ENCODE measurements around the gene ATF5. TPM values are rescaled to one million over a fixed set of nuclear protein-coding genes. Genes with fewer than 3 reads are reported as not detected.

ATF5 gene
- total and polyA plus RNA-seq, 4 donors = 11.6 to 43.3 (median 18.9) TPM

GRCh38 chr19:49925486-49925885, 3.5 kb upstream of the ATF5 start:
- WGBS, 2 donors = 93 to 95% methylated on average over 5 of the region's 5 CpGs
- intact Hi-C loops (cut with DNase I) = loop anchor here in 1 of 2 donors (5.0 kb wide), 1 partner anchor 43 kb away; no protein-coding TSS in a partner anchor
- DNase-seq = no peak
- ATAC-seq (ENCODE audit: low FRiP score) = no peak
- Histone ChIP-seq H3K27me3 (ENCODE audit: control insufficient read depth in 1 of 2, insufficient read depth in 2 of 2, low read length in 1 of 2) (no peaks in the 10 kb centered on the region), H3K9me3 (ENCODE audit: control insufficient read depth, low read length) (no peaks in the 10 kb centered on the region), H3K4me1 (ENCODE audit: control insufficient read depth in 1 of 2, insufficient read depth in 2 of 2, low read length in 2 of 2) (no peaks in the 10 kb centered on the region), H3K36me3 (ENCODE audit: control insufficient read depth in 1 of 2, insufficient read depth in 2 of 2, low read length in 1 of 2) (no peaks in the 10 kb centered on the region), H3K4me3 (ENCODE audit: low read length in 2 of 2) (no peak overlapping the region), H3K27ac (ENCODE audit: low read depth in 1 of 2, low read length in 2 of 2) (no peak overlapping the region)

- intact Hi-C loops (cut with DNase I) = loop anchor here in 1 of 2 donors (5.0 kb wide), 1 partner anchor 44 kb away; no protein-coding TSS in a partner anchor
- Histone ChIP-seq H3K9me3 (ENCODE audit: control insufficient read depth, low read length) (no peaks in the 10 kb centered on the region), H3K4me1 (ENCODE audit: control insufficient read depth in 1 of 2, insufficient read depth in 2 of 2, low read length in 2 of 2) (no peaks in the 10 kb centered on the region), H3K27ac (ENCODE audit: low read depth in 1 of 2, low read length in 2 of 2) (no peak overlapping the region), H3K36me3 (ENCODE audit: control insufficient read depth in 1 of 2, insufficient read depth in 2 of 2, low read length in 1 of 2) (no peaks in the 10 kb centered on the region), H3K27me3 (ENCODE audit: control insufficient read depth in 1 of 2, insufficient read depth in 2 of 2, low read length in 1 of 2) (no peaks in the 10 kb centered on the region), H3K4me3 (ENCODE audit: low read length in 2 of 2) (no peak overlapping the region)
- no peak for ATAC-seq (ENCODE audit: low FRiP score)
- 92 to 96% methylated on average over 10 of the region's 10 CpGs for WGBS, 2 donors
- no peak for DNase-seq
Observed at GRCh38 chr19:49926515-49926914, 2.5 kb upstream of the ATF5 start.

GRCh38 chr19:49927526-49928264, 1.3 kb upstream of the ATF5 start:
- intact Hi-C loops (cut with DNase I) = loop anchor here in 1 of 2 donors (5.0 kb wide), 1 partner anchor 45 kb away; no protein-coding TSS in a partner anchor
- DNase-seq = peak in 1 of 2 donors; percentile 24
- Histone ChIP-seq H3K27ac (ENCODE audit: low read depth in 1 of 2, low read length in 2 of 2) (no peak overlapping the region), H3K4me3 (ENCODE audit: low read length in 2 of 2) (no peak overlapping the region), H3K9me3 (ENCODE audit: control insufficient read depth, low read length) (no peaks in the 10 kb centered on the region), H3K36me3 (ENCODE audit: control insufficient read depth in 1 of 2, insufficient read depth in 2 of 2, low read length in 1 of 2) (no peaks in the 10 kb centered on the region), H3K4me1 (ENCODE audit: control insufficient read depth in 1 of 2, insufficient read depth in 2 of 2, low read length in 2 of 2) (no peaks in the 10 kb centered on the region), H3K27me3 (ENCODE audit: control insufficient read depth in 1 of 2, insufficient read depth in 2 of 2, low read length in 1 of 2) (no peaks in the 10 kb centered on the region)
- no peak for ATAC-seq (ENCODE audit: low FRiP score)
- WGBS, 2 donors = 85 to 91% methylated on average over 14 of the region's 14 CpGs

- Histone ChIP-seq H3K27ac (ENCODE audit: low read depth in 1 of 2, low read length in 2 of 2) (peak overlapping the region in 1 of 2 donors; percentile 34), H3K4me1 (ENCODE audit: control insufficient read depth in 1 of 2, insufficient read depth in 2 of 2, low read length in 2 of 2) (no peaks in the 10 kb centered on the region), H3K9me3 (ENCODE audit: control insufficient read depth, low read length) (no peaks in the 10 kb centered on the region), H3K27me3 (ENCODE audit: control insufficient read depth in 1 of 2, insufficient read depth in 2 of 2, low read length in 1 of 2) (no peaks in the 10 kb centered on the region), H3K36me3 (ENCODE audit: control insufficient read depth in 1 of 2, insufficient read depth in 2 of 2, low read length in 1 of 2) (no peaks in the 10 kb centered on the region), H3K4me3 (ENCODE audit: low read length in 2 of 2) (peak overlapping the region; percentile 51 to 73)
- intact Hi-C loops (cut with DNase I) = loop anchor here in 1 of 2 donors (5.0 to 10.0 kb wide), 2 partner anchors 48 to 205 kb away; no protein-coding TSS in a partner anchor
- WGBS, 2 donors = 1% methylated on average over 43 of the region's 43 CpGs
- peak; percentile 96 for DNase-seq
- peak; percentile 94 for ATAC-seq (ENCODE audit: low FRiP score)
Observed at GRCh38 chr19:49929611-49930482, 842 bp downstream of the ATF5 start.

GRCh38 chr19:49930483-49931011, 1.5 kb downstream of the ATF5 start:
- ATAC-seq (ENCODE audit: low FRiP score) (no peak), DNase-seq (peak; percentile 57 to 80)
- no peaks in the 10 kb centered on the region for H3K27me3 ChIP-seq (ENCODE audit: control insufficient read depth in 1 of 2, insufficient read depth in 2 of 2, low read length in 1 of 2)
- whole genome bisulfite sequencing, 2 donors = 52 to 57% methylated on average over 15 of the region's 15 CpGs
- H3K27ac ChIP-seq (ENCODE audit: low read depth in 1 of 2, low read length in 2 of 2) = no peak overlapping the region
- intact Hi-C loops (cut with DNase I) = loop anchor here in 1 of 2 donors (10.0 kb wide), 1 partner anchor 204 kb away; no protein-coding TSS in a partner anchor
- no peak overlapping the region for H3K4me3 ChIP-seq (ENCODE audit: low read length in 2 of 2)
- no peaks in the 10 kb centered on the region for H3K36me3 ChIP-seq (ENCODE audit: control insufficient read depth in 1 of 2, insufficient read depth in 2 of 2, low read length in 1 of 2)
- no peaks in the 10 kb centered on the region for H3K9me3 ChIP-seq (ENCODE audit: control insufficient read depth, low read length)
- H3K4me1 ChIP-seq (ENCODE audit: control insufficient read depth in 1 of 2, insufficient read depth in 2 of 2, low read length in 2 of 2) = no peaks in the 10 kb centered on the region

- DNase-seq (peak; percentile 9 to 11), ATAC-seq (ENCODE audit: low FRiP score) (no peak)
- Histone ChIP-seq H3K4me1 (ENCODE audit: control insufficient read depth in 1 of 2, insufficient read depth in 2 of 2, low read length in 2 of 2) (no peaks in the 10 kb centered on the region), H3K4me3 (ENCODE audit: low read length in 2 of 2) (no peak overlapping the region), H3K27me3 (ENCODE audit: control insufficient read depth in 1 of 2, insufficient read depth in 2 of 2, low read length in 1 of 2) (no peaks in the 10 kb centered on the region), H3K36me3 (ENCODE audit: control insufficient read depth in 1 of 2, insufficient read depth in 2 of 2, low read length in 1 of 2) (no peaks in the 10 kb centered on the region), H3K27ac (ENCODE audit: low read depth in 1 of 2, low read length in 2 of 2) (no peak overlapping the region), H3K9me3 (ENCODE audit: control insufficient read depth, low read length) (no peaks in the 10 kb centered on the region)
- 91 to 93% methylated on average over 7 of the region's 7 CpGs for WGBS, 2 donors
- intact Hi-C loops (cut with DNase I) = loop anchor here in 1 of 2 donors (10.0 kb wide), 1 partner anchor 203 kb away; no protein-coding TSS in a partner anchor
Observed at GRCh38 chr19:49931293-49932040, 2.5 kb downstream of the ATF5 start.

- Histone ChIP-seq H3K9me3 (ENCODE audit: control insufficient read depth, low read length) (no peaks in the 10 kb centered on the region), H3K4me3 (ENCODE audit: low read length in 2 of 2) (no peak overlapping the region), H3K27ac (ENCODE audit: low read depth in 1 of 2, low read length in 2 of 2) (no peak overlapping the region), H3K27me3 (ENCODE audit: control insufficient read depth in 1 of 2, insufficient read depth in 2 of 2, low read length in 1 of 2) (no peaks in the 10 kb centered on the region), H3K4me1 (ENCODE audit: control insufficient read depth in 1 of 2, insufficient read depth in 2 of 2, low read length in 2 of 2) (no peaks in the 10 kb centered on the region), H3K36me3 (ENCODE audit: control insufficient read depth in 1 of 2, insufficient read depth in 2 of 2, low read length in 1 of 2) (no peaks in the 10 kb centered on the region)
- ATAC-seq (ENCODE audit: low FRiP score) (no peak), DNase-seq (no peak)
- WGBS, 2 donors = 94 to 95% methylated on average over 5 of the region's 5 CpGs
- intact Hi-C loops (cut with DNase I) = loop anchor here in 1 of 2 donors (10.0 kb wide), 1 partner anchor 203 kb away; no protein-coding TSS in a partner anchor
Observed at GRCh38 chr19:49932041-49932451, 3.0 kb downstream of the ATF5 start.

GRCh38 chr19:49932731-49933131, 3.7 kb downstream of the ATF5 start:
- Histone ChIP-seq H3K9me3 (ENCODE audit: control insufficient read depth, low read length) (no peaks in the 10 kb centered on the region), H3K27ac (ENCODE audit: low read depth in 1 of 2, low read length in 2 of 2) (no peak overlapping the region), H3K36me3 (ENCODE audit: control insufficient read depth in 1 of 2, insufficient read depth in 2 of 2, low read length in 1 of 2) (no peaks in the 10 kb centered on the region), H3K4me1 (ENCODE audit: control insufficient read depth in 1 of 2, insufficient read depth in 2 of 2, low read length in 2 of 2) (no peaks in the 10 kb centered on the region), H3K27me3 (ENCODE audit: control insufficient read depth in 1 of 2, insufficient read depth in 2 of 2, low read length in 1 of 2) (no peaks in the 10 kb centered on the region), H3K4me3 (ENCODE audit: low read length in 2 of 2) (no peak overlapping the region)
- WGBS, 2 donors = 96% methylated on average over 21 to 25 of the region's 25 CpGs
- ATAC-seq (ENCODE audit: low FRiP score) (no peak), DNase-seq (peak; percentile 55 to 72)
- intact Hi-C loops (cut with DNase I) = loop anchor here in 1 of 2 donors (10.0 kb wide), 1 partner anchor 202 kb away; no protein-coding TSS in a partner anchor

All from aorta (tissue), 5 donors.